Measurements from ENCODE around the gene UBE2A. TPM values are rescaled to one million over a fixed set of nuclear protein-coding genes. Genes with fewer than 3 reads are reported as not detected.
A peak's percentile ranks its signal among the peaks of the same experiment; 100 is the strongest.

UBE2A gene
- total and polyA plus RNA-seq, 2 of the 13 experiments (the other 11 are each of a cell fraction or from before 2014, with no cell fraction given): 17.0 to 30.5 TPM

DNA sequence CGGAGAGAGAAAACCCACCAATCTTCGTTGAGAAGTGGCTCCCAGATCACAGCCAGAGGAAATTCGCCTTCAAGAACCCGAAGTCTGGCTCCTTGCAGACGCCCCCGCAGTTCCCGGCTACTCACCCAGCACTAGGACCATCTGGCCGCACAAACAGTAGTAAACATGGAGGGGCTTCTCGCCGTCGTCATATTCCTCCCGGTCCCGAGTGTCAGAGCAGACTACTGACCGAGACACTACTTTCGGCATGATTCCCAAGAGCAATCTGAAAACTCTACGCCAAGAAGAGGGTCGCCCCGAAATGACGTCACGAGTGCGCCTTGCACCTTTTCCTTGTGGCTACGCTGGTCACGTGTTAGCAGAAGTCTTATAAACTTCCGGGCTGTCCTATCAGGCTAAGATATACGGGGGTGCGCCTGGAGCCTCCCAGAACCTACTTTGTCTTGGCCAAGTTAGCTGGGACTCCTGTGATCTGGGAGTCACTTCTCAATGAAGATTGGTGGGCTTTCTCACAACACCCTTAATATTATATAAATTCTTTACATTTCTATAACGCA lies 9.2 kb upstream of the UBE2A start, which contains the start of gene STEEP1:
Gene STEEP1, minus strand, starts transcription at position 303 of the 557 bp plus-strand sequence. Its CDS starts 54 bp downstream, at position 249.
- no peaks in the 10 kb centered on the region for H3K4me1 ChIP-seq (ENCODE audit: insufficient read depth, low read length)
- POLR2A ChIA-PET: interaction anchor here (1.1 kb wide), 1 partner anchor 9 kb away, joined by 13 read pairs; the partner anchor contains the start of gene UBE2A
- H3K27ac ChIP-seq (ENCODE audit: extremely low read length, insufficient read depth, low read length): peak within 1 kb of the TSS; percentile 48
- H3K4me3 ChIP-seq (replicated peaks in 1 of 3; ENCODE audit: insufficient read depth in 1 of 3, low read depth in 2 of 3, low read length in 3 of 3): peak within 1 kb of the TSS; percentile 64 to 80 (median 72)
- peak within 1 kb of the TSS; percentile 78 for H3K9ac ChIP-seq (ENCODE audit: insufficient read depth, low read depth, low read length)
- in situ Hi-C loops (cut with HindIII; ENCODE audit: extremely low pct_ligation_motif_present, low pct_unique_long_range_greater_than_20kb) (no loop called here), intact Hi-C loops (cut with micrococcal nuclease; ENCODE audit: unreplicated experiment) (no loop called here)
- BruUV-seq (replicated peaks): no TSS peak
- no peaks in the 10 kb centered on the region; a peak in 1 of 5 replicates for H3K36me3 ChIP-seq (replicated peaks in 1 of 2; ENCODE audit: control insufficient read depth in 1 of 2, insufficient read depth in 2 of 2, low read length in 2 of 2)
- peak; percentile 87 for DNase-seq (ENCODE audit: low spot score)
- no peaks in the 10 kb centered on the region for H4K20me1 ChIP-seq (ENCODE audit: insufficient read depth, low read length)
- WGBS (ENCODE audit: low lambda C conversion rate): 26% methylated on average over 4 of the region's 27 CpGs
- peak; percentile 83 for ATAC-seq
- no peaks in the 10 kb centered on the region; a peak in 1 of 5 replicates for H3K27me3 ChIP-seq (ENCODE audit: control insufficient read depth in 1 of 2, insufficient read depth in 2 of 2, low read length in 2 of 2)
- peak within 1 kb of the TSS; percentile 70 for H3K4me2 ChIP-seq (ENCODE audit: low read depth, low read length)
- CTCF ChIA-PET (ENCODE audit: low intra/inter-chr PET ratio, low total read pairs): no interaction called here
- peak within 1 kb of the TSS; percentile 15 for H2AFZ ChIP-seq (ENCODE audit: low read length)
- FAIRE-seq: peak; percentile 77
- H3K79me2 ChIP-seq (ENCODE audit: insufficient read depth, low read length): peaks cover 12% of the 10 kb centered on the region
- H3K9me3 ChIP-seq (ENCODE audit: low read length): no peaks in the 10 kb centered on the region
- TF ChIP-seq ZNF335 (CRISPR knock-in tag; IDR thresholded peaks at IDR 0.05): no peak
- TF ChIP-seq HNRNPL (IDR thresholded peaks at IDR 0.05; ENCODE audit: low read depth, low read length): no peak
- TF ChIP-seq KMT2A (CRISPR knock-in tag; IDR thresholded peaks at IDR 0.05): peak; percentile 70
- peak; percentile 36; the same call in 1 of the 2 replicates for TF ChIP-seq NFYB (CRISPR knock-in tag; IDR thresholded peaks at IDR 0.05)
- TF ChIP-seq, protein P1, sequence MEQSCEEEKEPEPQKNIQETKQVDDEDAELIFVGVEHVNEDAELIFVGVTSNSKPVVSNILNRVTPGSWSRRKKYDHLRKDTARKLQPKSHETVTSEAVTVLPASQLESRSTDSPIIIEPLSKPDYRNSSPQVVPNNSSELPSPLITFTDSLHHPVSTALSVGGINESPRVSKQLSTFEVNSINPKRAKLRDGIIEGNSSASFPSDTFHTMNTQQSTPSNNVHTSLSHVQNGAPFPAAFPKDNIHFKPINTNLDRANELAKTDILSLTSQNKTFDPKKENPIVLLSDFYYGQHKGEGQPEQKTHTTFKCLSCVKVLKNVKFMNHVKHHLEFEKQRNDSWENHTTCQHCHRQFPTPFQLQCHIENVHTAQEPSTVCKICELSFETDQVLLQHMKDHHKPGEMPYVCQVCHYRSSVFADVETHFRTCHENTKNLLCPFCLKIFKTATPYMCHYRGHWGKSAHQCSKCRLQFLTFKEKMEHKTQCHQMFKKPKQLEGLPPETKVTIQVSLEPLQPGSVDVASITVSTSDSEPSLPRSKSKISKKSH (CRISPR knock-in tag; IDR thresholded peaks at IDR 0.05; ENCODE audit: borderline replicate concordance): no peak
- TF ChIP-seq, protein P2, sequence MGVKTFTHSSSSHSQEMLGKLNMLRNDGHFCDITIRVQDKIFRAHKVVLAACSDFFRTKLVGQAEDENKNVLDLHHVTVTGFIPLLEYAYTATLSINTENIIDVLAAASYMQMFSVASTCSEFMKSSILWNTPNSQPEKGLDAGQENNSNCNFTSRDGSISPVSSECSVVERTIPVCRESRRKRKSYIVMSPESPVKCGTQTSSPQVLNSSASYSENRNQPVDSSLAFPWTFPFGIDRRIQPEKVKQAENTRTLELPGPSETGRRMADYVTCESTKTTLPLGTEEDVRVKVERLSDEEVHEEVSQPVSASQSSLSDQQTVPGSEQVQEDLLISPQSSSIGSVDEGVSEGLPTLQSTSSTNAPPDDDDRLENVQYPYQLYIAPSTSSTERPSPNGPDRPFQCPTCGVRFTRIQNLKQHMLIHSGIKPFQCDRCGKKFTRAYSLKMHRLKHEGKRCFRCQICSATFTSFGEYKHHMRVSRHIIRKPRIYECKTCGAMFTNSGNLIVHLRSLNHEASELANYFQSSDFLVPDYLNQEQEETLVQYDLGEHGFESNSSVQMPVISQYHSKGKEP (CRISPR knock-in tag; IDR thresholded peaks at IDR 0.05): no peak
- no peak for TF ChIP-seq NAIF1 (CRISPR knock-in tag; IDR thresholded peaks at IDR 0.05; ENCODE audit: borderline replicate concordance)
- no peak for TF ChIP-seq AGO2 (optimal IDR thresholded peaks at IDR 0.05; ENCODE audit: low read depth, low read length)
- no peak for TF ChIP-seq CEBPG (CRISPR knock-in tag; IDR thresholded peaks at IDR 0.05)
- TF ChIP-seq ZNF333 (CRISPR knock-in tag; IDR thresholded peaks at IDR 0.05; ENCODE audit: borderline replicate concordance): no peak
- peak; percentile 30; the same call in 1 of the 2 replicates for TF ChIP-seq MYC (CRISPR knock-in tag; IDR thresholded peaks at IDR 0.05; ENCODE audit: borderline replicate concordance)
- no peak for TF ChIP-seq ZC3H13 (CRISPR knock-in tag; IDR thresholded peaks at IDR 0.05)
- no peak for TF ChIP-seq ZNF207 (IDR thresholded peaks at IDR 0.05; ENCODE audit: borderline replicate concordance)
- TF ChIP-seq KDM2A (CRISPR knock-in tag; IDR thresholded peaks at IDR 0.05; ENCODE audit: borderline replicate concordance, low read depth): 0 out of 2 replicates have a peak, but pooled peaks have one; percentile 40
- TF ChIP-seq SRSF9 (IDR thresholded peaks at IDR 0.05; ENCODE audit: borderline replicate concordance, insufficient read depth, low read depth, low read length, poor library complexity, severe bottlenecking): no peak
- TF ChIP-seq, protein P3, sequence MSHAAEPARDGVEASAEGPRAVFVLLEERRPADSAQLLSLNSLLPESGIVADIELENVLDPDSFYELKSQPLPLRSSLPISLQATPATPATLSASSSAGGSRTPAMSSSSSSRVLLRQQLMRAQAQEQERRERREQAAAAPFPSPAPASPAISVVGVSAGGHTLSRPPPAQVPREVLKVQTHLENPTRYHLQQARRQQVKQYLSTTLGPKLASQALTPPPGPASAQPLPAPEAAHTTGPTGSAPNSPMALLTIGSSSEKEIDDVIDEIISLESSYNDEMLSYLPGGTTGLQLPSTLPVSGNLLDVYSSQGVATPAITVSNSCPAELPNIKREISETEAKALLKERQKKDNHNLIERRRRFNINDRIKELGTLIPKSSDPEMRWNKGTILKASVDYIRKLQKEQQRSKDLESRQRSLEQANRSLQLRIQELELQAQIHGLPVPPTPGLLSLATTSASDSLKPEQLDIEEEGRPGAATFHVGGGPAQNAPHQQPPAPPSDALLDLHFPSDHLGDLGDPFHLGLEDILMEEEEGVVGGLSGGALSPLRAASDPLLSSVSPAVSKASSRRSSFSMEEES (CRISPR knock-in tag; IDR thresholded peaks at IDR 0.05): peak; percentile 61
- TF ChIP-seq, protein P4, sequence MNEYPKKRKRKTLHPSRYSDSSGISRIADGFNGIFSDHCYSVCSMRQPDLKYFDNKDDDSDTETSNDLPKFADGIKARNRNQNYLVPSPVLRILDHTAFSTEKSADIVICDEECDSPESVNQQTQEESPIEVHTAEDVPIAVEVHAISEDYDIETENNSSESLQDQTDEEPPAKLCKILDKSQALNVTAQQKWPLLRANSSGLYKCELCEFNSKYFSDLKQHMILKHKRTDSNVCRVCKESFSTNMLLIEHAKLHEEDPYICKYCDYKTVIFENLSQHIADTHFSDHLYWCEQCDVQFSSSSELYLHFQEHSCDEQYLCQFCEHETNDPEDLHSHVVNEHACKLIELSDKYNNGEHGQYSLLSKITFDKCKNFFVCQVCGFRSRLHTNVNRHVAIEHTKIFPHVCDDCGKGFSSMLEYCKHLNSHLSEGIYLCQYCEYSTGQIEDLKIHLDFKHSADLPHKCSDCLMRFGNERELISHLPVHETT (CRISPR knock-in tag; conservative IDR thresholded peaks at IDR 0.05): no peak
- TF ChIP-seq MTF2 (CRISPR knock-in tag; IDR thresholded peaks at IDR 0.05; ENCODE audit: borderline replicate concordance): no peak
- peak; percentile 80 for TF ChIP-seq GABPB1 (CRISPR knock-in tag; IDR thresholded peaks at IDR 0.05)
- TF ChIP-seq ZBTB21 (CRISPR knock-in tag; IDR thresholded peaks at IDR 0.05): no peak

Measured in HepG2 (cell line).